Measurements from ENCODE around the gene LGR5. TPM values are rescaled to one million over a fixed set of nuclear protein-coding genes. Genes with fewer than 3 reads are reported as not detected.

The LGR5 gene
- total RNA-seq, 4 donors from 2014 or later, result 0.11 to 0.71 (median 0.34) TPM

GRCh38 chr12:71441836-71442566 is 2.4 kb downstream of the LGR5 start:
- H3K27ac ChIP-seq, result no peak overlapping the region
- TF ChIP-seq CTCF (IDR thresholded peaks at IDR 0.05), result no peak
- no peak for TF ChIP-seq POLR2A (IDR thresholded peaks at IDR 0.05)
- no peaks in the 10 kb centered on the region for H3K27me3 ChIP-seq
- H3K4me1 ChIP-seq, result peaks cover 0 to 19% of the 10 kb centered on the region in 2 donors
- no peaks in the 10 kb centered on the region for H3K36me3 ChIP-seq
- no peak overlapping the region for H3K4me3 ChIP-seq (replicated peaks in 1 of 3)
- DNase-seq, result no peak
- WGBS, 2 donors, result 65 to 75% methylated on average over 4 of the region's 4 CpGs
- intact Hi-C loops (cut with DNase I), result no loop called here
- no peaks in the 10 kb centered on the region for H3K9me3 ChIP-seq

GRCh38 chr12:71442567-71442931 is 3.0 kb downstream of the LGR5 start:
- Histone ChIP-seq H3K27ac (no peak overlapping the region), H3K4me1 (peaks cover 0 to 19% of the 10 kb centered on the region in 2 donors), H3K27me3 (no peaks in the 10 kb centered on the region), H3K4me3 (replicated peaks in 1 of 3) (no peak overlapping the region), H3K36me3 (no peaks in the 10 kb centered on the region), H3K9me3 (no peaks in the 10 kb centered on the region)
- WGBS, 2 donors, result 87 to 97% methylated on average over 1 of the region's 1 CpG
- TF ChIP-seq POLR2A (IDR thresholded peaks at IDR 0.05) (no peak), CTCF (IDR thresholded peaks at IDR 0.05) (no peak)
- intact Hi-C loops (cut with DNase I), result no loop called here
- DNase-seq, result no peak

DNA sequence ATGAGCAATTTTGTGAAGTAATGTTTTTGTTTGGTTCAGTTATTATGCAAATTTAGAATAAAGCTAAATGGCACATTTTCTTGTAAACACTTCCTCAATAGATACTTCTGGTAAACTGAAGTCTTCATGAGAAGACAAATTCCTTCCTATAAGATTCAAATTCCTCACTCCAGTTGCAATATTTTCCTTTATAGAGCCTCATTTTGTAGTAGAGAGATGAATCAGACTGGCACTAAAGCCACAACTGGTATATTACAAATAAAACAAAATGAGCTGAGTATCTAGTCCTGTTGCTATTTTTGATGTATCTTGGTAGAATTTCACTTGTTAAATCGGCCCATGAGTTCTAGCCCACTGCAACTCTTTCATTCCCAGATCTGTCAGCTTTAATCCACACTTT is 5.5 kb downstream of the LGR5 start:
- H3K4me1 ChIP-seq, result peaks cover 0 to 5% of the 10 kb centered on the region in 2 donors
- WGBS, 2 donors, result 74 to 83% methylated on average over 1 of the region's 1 CpG
- DNase-seq, result no peak
- no peaks in the 10 kb centered on the region for H3K36me3 ChIP-seq
- no peak overlapping the region for H3K4me3 ChIP-seq (replicated peaks in 1 of 3)
- H3K27ac ChIP-seq, result no peak overlapping the region
- TF ChIP-seq CTCF (IDR thresholded peaks at IDR 0.05) (no peak), POLR2A (IDR thresholded peaks at IDR 0.05) (no peak)
- no peaks in the 10 kb centered on the region for H3K27me3 ChIP-seq
- intact Hi-C loops (cut with DNase I), result no loop called here
- H3K9me3 ChIP-seq, result no peaks in the 10 kb centered on the region

DNA sequence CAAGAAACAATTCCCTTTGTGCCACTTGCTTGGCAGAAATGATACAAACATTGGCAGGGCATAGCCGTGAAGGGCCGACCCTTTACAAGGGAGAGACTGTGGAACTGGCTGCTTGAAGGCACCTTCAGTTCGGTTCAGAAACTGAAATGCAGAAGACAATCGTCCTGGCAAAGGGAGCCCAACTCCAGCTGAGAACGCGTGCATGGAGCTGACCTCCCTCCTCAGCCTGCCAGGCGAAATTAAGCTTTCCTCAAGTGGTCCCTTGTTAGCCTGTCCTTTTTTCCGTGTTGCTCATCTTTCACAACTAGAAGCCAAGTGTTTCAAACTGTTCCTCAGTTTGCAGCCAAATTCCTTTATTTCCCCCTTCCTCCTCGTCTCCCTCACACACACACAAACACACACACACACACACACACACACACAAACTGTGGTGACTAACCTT is 8.1 kb downstream of the LGR5 start:
- H3K27ac ChIP-seq, result no peak overlapping the region
- H3K27me3 ChIP-seq, result no peaks in the 10 kb centered on the region
- H3K36me3 ChIP-seq, result no peaks in the 10 kb centered on the region
- intact Hi-C loops (cut with DNase I), result no loop called here
- H3K9me3 ChIP-seq, result no peaks in the 10 kb centered on the region
- H3K4me3 ChIP-seq (replicated peaks in 1 of 3), result no peak overlapping the region
- DNase-seq, result no peak
- TF ChIP-seq CTCF (IDR thresholded peaks at IDR 0.05) (no peak), POLR2A (IDR thresholded peaks at IDR 0.05) (no peak)
- H3K4me1 ChIP-seq, result no peaks in the 10 kb centered on the region
- 52 to 55% methylated on average over 9 of the region's 9 CpGs for WGBS, 2 donors

DNA sequence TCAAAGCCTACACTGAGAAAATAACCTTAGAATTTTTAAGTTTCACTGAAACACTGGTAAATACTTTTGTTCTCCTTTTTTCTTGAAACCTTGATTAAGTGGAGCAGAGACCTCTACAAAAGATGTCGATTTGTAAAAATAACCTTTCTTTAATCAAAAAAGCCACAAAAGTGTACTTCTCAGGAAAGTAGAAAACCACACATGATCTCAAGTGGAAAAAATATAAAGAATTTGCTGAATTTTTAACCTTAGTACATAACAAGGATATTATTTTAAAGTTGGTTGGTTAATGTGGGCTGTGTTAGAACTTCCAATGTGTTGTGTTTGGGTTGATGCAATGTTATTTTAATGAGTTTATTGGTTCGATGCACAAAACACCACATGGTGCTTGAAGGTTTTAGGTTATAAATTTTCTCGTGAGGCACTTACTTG is 8.6 kb downstream of the LGR5 start:
- TF ChIP-seq POLR2A (IDR thresholded peaks at IDR 0.05) (no peak), CTCF (IDR thresholded peaks at IDR 0.05) (no peak)
- H3K27ac ChIP-seq, result no peak overlapping the region
- no peaks in the 10 kb centered on the region for H3K9me3 ChIP-seq
- no peak for DNase-seq
- no peak overlapping the region for H3K4me3 ChIP-seq (replicated peaks in 1 of 3)
- 58 to 62% methylated on average over 3 of the region's 3 CpGs for WGBS, 2 donors
- intact Hi-C loops (cut with DNase I), result no loop called here
- no peaks in the 10 kb centered on the region for H3K36me3 ChIP-seq
- no peaks in the 10 kb centered on the region for H3K27me3 ChIP-seq
- H3K4me1 ChIP-seq, result no peaks in the 10 kb centered on the region

Data from thyroid gland (tissue), 4 donors.